Mesendoderm (in vitro differentiated cells): Measurements from ENCODE around the gene NTRK2.

Source experiments
- DNase-seq: peaks from one replicate; pipeline ENCODE4 v3.0.0; 2013
- H2AK5ac ChIP-seq: 2 replicates; pipeline ENCODE4 v1.6.1; 2013; ENCODE audit warnings: low read length, inconsistent platforms
- H2BK120ac ChIP-seq: 2 replicates; pipeline ENCODE4 v1.6.1; 2013; ENCODE audit warnings: low read depth, mild to moderate bottlenecking, low read length, moderate library complexity, mixed read lengths
- H2BK15ac ChIP-seq: replicated peaks from 2 replicates; pipeline ENCODE4 v1.6.1; 2013; ENCODE audit warnings: low read depth, mild to moderate bottlenecking, moderate library complexity
- H2BK5ac ChIP-seq: 2 replicates; pipeline ENCODE4 v1.6.1; 2013; ENCODE audit warnings: low read length, inconsistent platforms
- H3K18ac ChIP-seq: 2 replicates; pipeline ENCODE4 v1.6.1; 2013; ENCODE audit warnings: mild to moderate bottlenecking, low read length, mixed read lengths
- H3K23ac ChIP-seq: one replicate; pipeline ENCODE4 v1.6.1; 2013; ENCODE audit warnings: low read length
- H3K27ac ChIP-seq: 2 replicates; pipeline ENCODE4 v1.5.1; 2013; ENCODE audit warnings: low read depth, mild to moderate bottlenecking, inconsistent platforms, low read length, moderate library complexity
- H3K27me3 ChIP-seq: 2 replicates; pipeline ENCODE4 v1.6.1; 2013; ENCODE audit warnings: low read length, control low read depth, mild to moderate bottlenecking, inconsistent platforms; ENCODE audit not compliant: insufficient read depth, poor library complexity
- H3K36me3 ChIP-seq: 2 replicates; pipeline ENCODE4 v1.6.1; 2013; ENCODE audit warnings: low read length, inconsistent platforms; ENCODE audit not compliant: control insufficient read depth, insufficient read depth
- H3K4ac ChIP-seq: one replicate; pipeline ENCODE4 v1.6.1; 2013; ENCODE audit warnings: low read depth, mild to moderate bottlenecking, low read length, moderate library complexity
- H3K4me1 ChIP-seq: 2 replicates; pipeline ENCODE4 v1.6.1; 2013; ENCODE audit warnings: low read depth, low read length, inconsistent platforms; ENCODE audit not compliant: control insufficient read depth
- H3K4me2 ChIP-seq: 2 replicates; pipeline ENCODE4 v1.6.1; 2013; ENCODE audit warnings: low read length
- H3K4me3 ChIP-seq: 2 replicates; pipeline ENCODE4 v1.5.1; 2013; ENCODE audit warnings: mild to moderate bottlenecking, low read length
- H3K56ac ChIP-seq: one replicate; pipeline ENCODE4 v1.6.1; 2013; ENCODE audit warnings: low read length
- H3K79me1 ChIP-seq: 2 replicates; pipeline ENCODE4 v1.6.1; 2013; ENCODE audit warnings: low read length, inconsistent platforms
- H3K79me2 ChIP-seq: 2 replicates; pipeline ENCODE4 v1.6.1; 2013; ENCODE audit warnings: mild to moderate bottlenecking, low read length; ENCODE audit not compliant: control insufficient read depth, insufficient read depth
- H3K9ac ChIP-seq: 2 replicates; pipeline ENCODE4 v1.6.1; 2013; ENCODE audit warnings: low read length, inconsistent platforms
- H4K5ac ChIP-seq: one replicate; pipeline ENCODE4 v1.6.1; 2013; ENCODE audit warnings: low read length
- H4K8ac ChIP-seq: one replicate; pipeline ENCODE4 v1.6.1; 2013; ENCODE audit warnings: low read depth, mild to moderate bottlenecking, control low read depth, low read length, moderate library complexity
- WGBS: extraction: QIAGEN DNeasy Blood & Tissue Kit; methylation state at CpG from one replicate; pipeline ENCODE4 v1.1.7; 2013; ENCODE audit warnings: low lambda C conversion rate, missing lambda C conversion rate; ENCODE audit not compliant: insufficient coverage; ENCODE audit errors: extremely low coverage; 5-methylcytosine and 5-hydroxymethylcytosine counted together

The NTRK2 gene

DNA sequence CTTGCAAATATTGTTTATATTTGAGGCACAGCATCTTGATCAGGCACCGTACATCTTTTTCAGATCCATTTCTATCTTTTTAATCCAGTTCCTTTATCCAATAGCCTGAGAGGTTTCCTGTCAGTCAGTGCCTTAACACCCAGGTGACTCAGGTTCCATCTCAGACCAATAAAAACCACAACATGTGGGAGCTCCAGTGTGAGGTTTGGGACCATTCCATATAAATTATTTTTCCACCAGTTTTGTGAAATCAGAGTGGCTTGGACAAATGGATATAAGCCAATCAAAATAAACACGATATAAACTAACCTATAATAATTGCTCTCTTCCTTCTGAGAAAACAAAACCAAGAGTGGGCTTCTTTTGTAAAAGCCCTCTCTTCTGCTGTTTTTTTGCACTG, 351.3 kb downstream of the NTRK2 start:
- Histone ChIP-seq H4K5ac (no peak overlapping the region), H3K56ac (no peak overlapping the region), H3K9ac (no peak overlapping the region), H3K79me1 (no peaks in the 10 kb centered on the region), H3K4me3 (no peak overlapping the region), H2BK120ac (no peak overlapping the region), H3K27ac (no peak overlapping the region), H3K27me3 (no peaks in the 10 kb centered on the region), H3K4ac (no peak overlapping the region), H3K23ac (no peak overlapping the region), H3K36me3 (no peaks in the 10 kb centered on the region), H2BK5ac (no peak overlapping the region), H3K4me2 (no peak overlapping the region), H4K8ac (no peak overlapping the region), H3K4me1 (no peaks in the 10 kb centered on the region), H3K18ac (no peak overlapping the region), H3K79me2 (no peaks in the 10 kb centered on the region), H2AK5ac (no peak overlapping the region), H2BK15ac (no peak overlapping the region)
- WGBS: no CpG with 5 or more reads among the region's 2 CpGs
- DNase-seq: no peak

- no peak overlapping the region for H3K18ac ChIP-seq
- no peak overlapping the region for H3K9ac ChIP-seq
- H3K79me2 ChIP-seq: no peaks in the 10 kb centered on the region
- H4K8ac ChIP-seq: no peak overlapping the region
- WGBS: no CpG with 5 or more reads among the region's 4 CpGs
- H2BK120ac ChIP-seq: no peak overlapping the region
- H3K4ac ChIP-seq: no peak overlapping the region
- no peak overlapping the region for H3K4me3 ChIP-seq
- H2BK15ac ChIP-seq: no peak overlapping the region
- H3K27ac ChIP-seq: no peak overlapping the region
- no peak overlapping the region for H3K56ac ChIP-seq
- H3K79me1 ChIP-seq: no peaks in the 10 kb centered on the region
- no peaks in the 10 kb centered on the region for H3K36me3 ChIP-seq
- H2BK5ac ChIP-seq: no peak overlapping the region
- DNase-seq: no peak
- H3K4me2 ChIP-seq: no peak overlapping the region
- H3K23ac ChIP-seq: no peak overlapping the region
- H4K5ac ChIP-seq: no peak overlapping the region
- H3K4me1 ChIP-seq: no peaks in the 10 kb centered on the region
- no peaks in the 10 kb centered on the region for H3K27me3 ChIP-seq
- no peak overlapping the region for H2AK5ac ChIP-seq
Measured at GRCh38 chr9:85021686-85022085, 352.2 kb downstream of the NTRK2 start.

DNA sequence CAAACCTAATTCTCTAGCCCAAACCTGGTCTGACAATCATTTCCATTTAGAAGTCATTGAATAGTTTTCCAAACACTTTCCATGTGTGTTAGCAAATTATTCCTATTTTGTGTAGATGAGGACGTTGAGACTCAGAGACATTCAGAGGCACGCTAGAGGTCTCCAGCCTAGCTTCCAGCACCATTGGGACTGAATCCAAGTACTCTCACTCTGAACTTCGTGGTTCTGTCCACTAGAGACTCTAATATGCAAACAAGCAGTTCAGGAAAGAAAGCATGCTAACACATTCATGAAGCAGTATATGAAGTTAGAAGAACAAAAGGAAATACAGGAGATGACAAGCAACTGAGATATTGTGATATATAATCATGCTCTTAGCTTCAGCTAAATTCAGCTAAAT, 354.8 kb downstream of the NTRK2 start:
- no peak for DNase-seq
- H4K5ac ChIP-seq: no peak overlapping the region
- no peak overlapping the region for H2BK15ac ChIP-seq
- no peak overlapping the region for H3K4me3 ChIP-seq
- H3K4me2 ChIP-seq: no peak overlapping the region
- H3K23ac ChIP-seq: no peak overlapping the region
- H3K36me3 ChIP-seq: no peaks in the 10 kb centered on the region
- H3K27ac ChIP-seq: no peak overlapping the region
- no peaks in the 10 kb centered on the region for H3K79me2 ChIP-seq
- no peak overlapping the region for H2BK5ac ChIP-seq
- no peak overlapping the region for H3K56ac ChIP-seq
- H3K18ac ChIP-seq: no peak overlapping the region
- no peak overlapping the region for H3K4ac ChIP-seq
- H3K9ac ChIP-seq: no peak overlapping the region
- H3K27me3 ChIP-seq: no peaks in the 10 kb centered on the region
- H3K79me1 ChIP-seq: no peaks in the 10 kb centered on the region
- no peaks in the 10 kb centered on the region for H3K4me1 ChIP-seq
- no CpG with 5 or more reads among the region's 3 CpGs for WGBS
- no peak overlapping the region for H2BK120ac ChIP-seq
- H2AK5ac ChIP-seq: no peak overlapping the region
- H4K8ac ChIP-seq: no peak overlapping the region

- no peak overlapping the region for H3K27ac ChIP-seq
- H2BK120ac ChIP-seq: no peak overlapping the region
- no peak overlapping the region for H4K5ac ChIP-seq
- no peak for DNase-seq
- H3K18ac ChIP-seq: no peak overlapping the region
- H3K4me3 ChIP-seq: no peak overlapping the region
- WGBS: no CpG with 5 or more reads among the region's 1 CpG
- no peak overlapping the region for H3K9ac ChIP-seq
- no peak overlapping the region for H2BK5ac ChIP-seq
- H3K79me2 ChIP-seq: no peaks in the 10 kb centered on the region
- H2BK15ac ChIP-seq: no peak overlapping the region
- H3K79me1 ChIP-seq: no peaks in the 10 kb centered on the region
- H4K8ac ChIP-seq: no peak overlapping the region
- no peak overlapping the region for H3K23ac ChIP-seq
- no peak overlapping the region for H2AK5ac ChIP-seq
- no peak overlapping the region for H3K4me2 ChIP-seq
- no peaks in the 10 kb centered on the region for H3K27me3 ChIP-seq
- H3K4ac ChIP-seq: no peak overlapping the region
- H3K4me1 ChIP-seq: no peaks in the 10 kb centered on the region
- H3K36me3 ChIP-seq: no peaks in the 10 kb centered on the region
- H3K56ac ChIP-seq: no peak overlapping the region
Measured at GRCh38 chr9:85025638-85026037, 356.1 kb downstream of the NTRK2 start.

- no peak overlapping the region for H2BK15ac ChIP-seq
- no peak overlapping the region for H2AK5ac ChIP-seq
- no peak overlapping the region for H3K9ac ChIP-seq
- no peak overlapping the region for H3K27ac ChIP-seq
- no peak overlapping the region for H3K4ac ChIP-seq
- no peaks in the 10 kb centered on the region for H3K79me1 ChIP-seq
- H3K36me3 ChIP-seq: no peaks in the 10 kb centered on the region
- no peak overlapping the region for H3K4me2 ChIP-seq
- H3K27me3 ChIP-seq: no peaks in the 10 kb centered on the region
- DNase-seq: no peak
- H2BK120ac ChIP-seq: no peak overlapping the region
- no peak overlapping the region for H3K18ac ChIP-seq
- no CpG with 5 or more reads among the region's 3 CpGs for WGBS
- H3K4me1 ChIP-seq: no peaks in the 10 kb centered on the region
- no peak overlapping the region for H4K8ac ChIP-seq
- no peak overlapping the region for H3K56ac ChIP-seq
- H3K23ac ChIP-seq: no peak overlapping the region
- no peaks in the 10 kb centered on the region for H3K79me2 ChIP-seq
- H2BK5ac ChIP-seq: no peak overlapping the region
- no peak overlapping the region for H3K4me3 ChIP-seq
- no peak overlapping the region for H4K5ac ChIP-seq
Measured at GRCh38 chr9:85027870-85028269, 358.3 kb downstream of the NTRK2 start.

GRCh38 chr9:85030316-85030715, 360.8 kb downstream of the NTRK2 start:
- H3K36me3 ChIP-seq: no peaks in the 10 kb centered on the region
- H3K4me2 ChIP-seq: no peak overlapping the region
- no peak overlapping the region for H3K56ac ChIP-seq
- H2AK5ac ChIP-seq: no peak overlapping the region
- no peaks in the 10 kb centered on the region for H3K79me1 ChIP-seq
- no peak overlapping the region for H2BK15ac ChIP-seq
- H3K4me1 ChIP-seq: no peaks in the 10 kb centered on the region
- H3K9ac ChIP-seq: no peak overlapping the region
- no peaks in the 10 kb centered on the region for H3K79me2 ChIP-seq
- H3K4me3 ChIP-seq: no peak overlapping the region
- no peak overlapping the region for H3K27ac ChIP-seq
- no peak overlapping the region for H3K23ac ChIP-seq
- no peak overlapping the region for H2BK120ac ChIP-seq
- H2BK5ac ChIP-seq: no peak overlapping the region
- DNase-seq: no peak
- no peak overlapping the region for H3K18ac ChIP-seq
- H3K27me3 ChIP-seq: no peaks in the 10 kb centered on the region
- no CpG with 5 or more reads among the region's 1 CpG for WGBS
- H4K8ac ChIP-seq: no peak overlapping the region
- no peak overlapping the region for H4K5ac ChIP-seq
- H3K4ac ChIP-seq: no peak overlapping the region
